IPS-18a (cell line): ENCODE data around the gene ADAMTS1.
"Not testable (repeated sequence)": the region's sequence is repeated elsewhere in the genome, so short reads cannot be mapped to it uniquely, and the experiment has no call there.

Source experiments
- H3K27ac ChIP-seq: one replicate; pipeline ENCODE4 v1.5.1; 2013; ENCODE audit warnings: low read length
- H3K27me3 ChIP-seq: one replicate; pipeline ENCODE4 v1.6.1; 2013; ENCODE audit warnings: mild to moderate bottlenecking, low read length; ENCODE audit not compliant: control insufficient read depth, insufficient read depth
- H3K36me3 ChIP-seq: one replicate; pipeline ENCODE4 v1.6.1; 2013; ENCODE audit warnings: low read depth, low read length; ENCODE audit not compliant: control insufficient read depth
- H3K4me1 ChIP-seq: one replicate; pipeline ENCODE4 v1.6.1; 2013; ENCODE audit warnings: low read depth, low read length; ENCODE audit not compliant: control insufficient read depth
- H3K4me3 ChIP-seq: one replicate; pipeline ENCODE4 v1.5.1; 2013; ENCODE audit warnings: low read length
- H3K9ac ChIP-seq: one replicate; pipeline ENCODE4 v1.6.1; 2013; ENCODE audit warnings: mild to moderate bottlenecking, low read length, moderate library complexity
- H3K9me3 ChIP-seq: one replicate; pipeline ENCODE4 v1.6.1; 2013; ENCODE audit warnings: low read depth, low read length; ENCODE audit not compliant: control insufficient read depth

ADAMTS1 gene

DNA sequence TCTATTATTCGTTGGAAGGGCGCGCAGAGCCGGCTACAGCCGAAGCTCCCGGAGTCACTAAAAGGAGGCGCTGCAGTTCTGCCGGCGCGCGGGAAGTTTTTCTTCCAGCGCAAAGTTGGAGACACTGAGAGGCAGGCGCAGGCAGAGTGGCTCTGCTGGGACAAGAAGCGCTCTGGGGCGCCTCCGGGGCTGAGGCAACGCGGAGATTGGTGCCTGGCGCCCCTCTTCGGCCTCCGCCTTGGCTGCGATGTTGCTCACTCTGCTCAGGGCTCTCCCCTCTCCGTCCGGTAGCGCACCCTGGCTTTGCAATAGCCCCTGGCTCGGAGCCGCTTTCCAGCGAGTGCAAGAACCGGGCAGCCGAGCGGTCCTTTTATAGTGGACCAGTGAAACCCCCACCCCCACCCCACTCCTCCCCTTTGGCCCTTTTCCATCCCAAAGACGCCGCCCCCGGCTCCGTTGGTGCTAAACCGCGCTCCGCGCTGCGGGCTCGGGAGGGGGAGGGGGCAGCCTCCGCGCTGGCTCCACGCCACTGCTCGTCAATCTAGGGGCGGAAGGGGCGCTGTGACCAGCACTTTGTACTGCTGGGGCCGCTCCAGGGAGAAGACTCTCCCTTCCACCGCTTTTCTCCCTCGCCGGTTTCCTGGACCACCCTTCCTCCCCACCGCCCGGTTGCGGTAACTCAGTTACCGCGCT lies at the start of gene ADAMTS1:
TSS of gene ADAMTS1 (minus strand) at position 344 of the 693 bp plus-strand sequence. CDS start 455 bp downstream, outside the sequence.
- H3K27ac ChIP-seq = no peak within 1 kb of the TSS
- H3K9me3 ChIP-seq = no peaks in the 10 kb centered on the region
- H3K4me1 ChIP-seq = peaks cover 12% of the 10 kb centered on the region
- peak within 1 kb of the TSS; percentile 81 for H3K9ac ChIP-seq
- peak within 1 kb of the TSS; percentile 87 for H3K4me3 ChIP-seq
- H3K36me3 ChIP-seq = peaks cover 21% of the 10 kb centered on the region
- peaks cover 22% of the 10 kb centered on the region for H3K27me3 ChIP-seq

DNA sequence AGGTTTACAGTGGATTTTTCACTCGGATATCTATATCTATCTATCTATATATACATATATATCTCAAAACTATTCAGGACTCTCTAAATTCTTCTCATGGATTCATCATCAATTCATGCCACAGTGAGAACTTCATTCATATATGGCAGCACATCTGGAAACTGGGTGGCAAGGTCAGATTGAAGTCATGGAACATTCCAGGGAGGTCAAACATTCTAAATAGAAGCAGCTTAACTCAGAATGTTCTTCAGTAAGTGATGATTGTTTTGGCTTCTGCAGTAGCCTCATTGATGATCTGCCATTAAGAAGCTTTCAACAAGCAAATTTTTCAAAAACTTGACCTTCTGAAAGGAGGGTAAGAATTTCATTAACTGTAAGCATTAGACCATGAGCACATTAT lies 46.9 kb upstream of the ADAMTS1 start:
- Histone ChIP-seq H3K4me1 (no peaks in the 10 kb centered on the region), H3K27me3 (no peaks in the 10 kb centered on the region), H3K9me3 (no peaks in the 10 kb centered on the region), H3K27ac (no peak overlapping the region), H3K36me3 (no peaks in the 10 kb centered on the region), H3K4me3 (no peak overlapping the region), H3K9ac (no peak overlapping the region)

DNA sequence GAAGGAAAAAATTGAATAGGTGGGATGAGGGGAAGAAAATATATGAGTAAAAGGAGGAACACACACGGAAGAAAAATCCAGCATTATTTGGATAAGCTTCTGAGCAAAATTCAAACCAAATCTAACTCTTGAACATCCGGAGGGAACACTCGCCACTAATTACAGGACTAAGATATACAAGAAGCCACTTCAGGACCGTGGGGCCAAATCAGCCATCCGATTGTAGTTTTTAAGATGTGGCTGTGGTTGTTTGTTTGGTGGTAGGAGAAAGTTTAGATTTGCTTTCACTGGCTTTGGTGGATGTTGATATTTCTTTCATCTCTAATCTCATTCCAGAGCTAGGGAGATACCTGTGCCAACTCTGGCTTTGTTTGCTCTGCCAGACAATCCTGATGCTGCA lies 43.7 kb upstream of the ADAMTS1 start:
- Histone ChIP-seq H3K36me3 (no peaks in the 10 kb centered on the region), H3K9ac (no peak overlapping the region), H3K27me3 (no peaks in the 10 kb centered on the region), H3K9me3 (no peaks in the 10 kb centered on the region), H3K27ac (no peak overlapping the region), H3K4me3 (no peak overlapping the region), H3K4me1 (no peaks in the 10 kb centered on the region)

DNA sequence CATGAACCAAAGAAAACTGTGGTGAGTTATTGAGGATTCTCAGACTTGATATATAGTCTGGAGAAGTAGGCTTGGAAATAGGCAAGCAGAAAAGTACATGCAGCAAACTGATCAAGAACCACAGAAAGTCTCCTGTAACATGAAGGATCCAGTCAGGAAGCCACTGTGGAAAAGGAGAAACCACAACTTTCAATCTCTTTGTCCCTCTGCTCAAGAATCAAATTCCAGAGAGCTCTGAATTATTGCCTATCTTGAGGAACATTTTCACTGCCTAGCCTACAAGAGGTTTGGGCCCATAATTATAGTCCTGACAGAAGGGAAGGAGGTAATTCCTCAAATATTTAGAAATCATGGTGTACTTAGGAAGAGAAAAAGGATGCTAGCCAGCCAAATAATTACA lies 43.0 kb upstream of the ADAMTS1 start:
- no peaks in the 10 kb centered on the region for H3K36me3 ChIP-seq
- H3K9me3 ChIP-seq = no peaks in the 10 kb centered on the region
- no peak overlapping the region for H3K27ac ChIP-seq
- no peak overlapping the region for H3K4me3 ChIP-seq
- no peak overlapping the region for H3K9ac ChIP-seq
- H3K27me3 ChIP-seq = no peaks in the 10 kb centered on the region
- no peaks in the 10 kb centered on the region for H3K4me1 ChIP-seq

DNA sequence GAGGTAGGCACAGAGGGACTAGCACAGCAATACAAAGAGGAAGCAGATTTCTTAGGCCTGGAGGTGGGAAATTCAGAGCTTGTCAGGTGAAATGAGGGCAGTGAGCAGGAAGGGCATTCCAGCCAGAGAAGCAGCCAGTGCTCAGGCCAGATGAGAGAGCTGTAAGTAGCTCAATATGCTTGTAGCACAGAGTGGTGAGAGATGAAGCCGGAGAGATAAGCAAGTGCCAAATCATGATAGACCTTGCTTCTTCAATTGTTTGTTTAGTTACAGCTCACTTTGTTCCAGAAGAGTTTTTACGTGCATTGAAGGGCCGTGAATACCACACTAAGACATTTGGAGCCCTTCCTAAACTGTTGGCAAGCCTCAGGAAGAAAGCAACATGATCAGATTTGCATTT lies 42.0 kb upstream of the ADAMTS1 start:
- H3K27ac ChIP-seq = no peak overlapping the region
- H3K9ac ChIP-seq = no peak overlapping the region
- no peaks in the 10 kb centered on the region for H3K9me3 ChIP-seq
- no peak overlapping the region for H3K4me3 ChIP-seq
- H3K36me3 ChIP-seq = no peaks in the 10 kb centered on the region
- H3K4me1 ChIP-seq = no peaks in the 10 kb centered on the region
- H3K27me3 ChIP-seq = no peaks in the 10 kb centered on the region

DNA sequence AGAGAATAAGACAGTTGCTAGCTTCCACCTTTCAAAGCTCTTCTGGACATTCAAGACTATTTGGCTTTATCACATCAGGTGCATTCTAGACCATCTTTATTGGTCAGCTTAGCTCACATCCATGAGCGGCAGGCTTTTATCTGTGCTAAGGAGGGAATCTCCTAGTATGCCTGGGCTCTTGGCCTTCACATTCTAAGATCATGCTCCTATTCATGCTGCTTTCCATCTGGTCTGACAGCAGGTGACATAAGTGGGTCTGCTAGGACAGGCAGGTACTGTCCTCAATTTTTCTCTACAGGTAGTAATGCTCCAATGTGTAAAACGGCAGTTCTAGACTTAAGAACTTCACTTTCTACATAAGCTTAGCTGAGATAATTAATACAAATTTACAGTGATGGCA lies 39.2 kb upstream of the ADAMTS1 start:
- no peak overlapping the region for H3K4me3 ChIP-seq
- no peaks in the 10 kb centered on the region for H3K27me3 ChIP-seq
- no peak overlapping the region for H3K27ac ChIP-seq
- no peaks in the 10 kb centered on the region for H3K36me3 ChIP-seq
- no peaks in the 10 kb centered on the region for H3K9me3 ChIP-seq
- no peaks in the 10 kb centered on the region for H3K4me1 ChIP-seq
- H3K9ac ChIP-seq = no peak overlapping the region

DNA sequence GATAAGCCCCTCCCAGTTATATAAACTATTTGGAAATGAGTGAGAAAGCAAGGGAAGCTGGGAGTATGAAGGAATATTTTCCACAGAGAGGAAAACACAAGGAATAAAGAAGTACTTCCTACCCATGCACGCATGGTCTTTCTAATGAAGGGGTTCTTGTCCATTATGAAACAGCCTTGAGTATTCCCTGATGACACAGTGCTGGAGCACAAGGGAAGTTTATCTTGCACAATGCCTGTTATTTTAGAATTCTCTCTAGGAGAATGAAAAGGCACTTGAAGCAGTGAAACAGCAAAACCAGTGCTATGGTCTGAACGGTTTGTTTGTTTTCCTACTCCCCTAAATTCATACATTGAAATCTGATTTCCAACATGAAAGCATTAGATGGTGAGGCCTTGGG lies 38.6 kb upstream of the ADAMTS1 start:
- Histone ChIP-seq H3K36me3 (no peaks in the 10 kb centered on the region), H3K4me3 (no peak overlapping the region), H3K27me3 (no peaks in the 10 kb centered on the region), H3K9me3 (no peaks in the 10 kb centered on the region), H3K9ac (no peak overlapping the region), H3K4me1 (no peaks in the 10 kb centered on the region), H3K27ac (no peak overlapping the region)

DNA sequence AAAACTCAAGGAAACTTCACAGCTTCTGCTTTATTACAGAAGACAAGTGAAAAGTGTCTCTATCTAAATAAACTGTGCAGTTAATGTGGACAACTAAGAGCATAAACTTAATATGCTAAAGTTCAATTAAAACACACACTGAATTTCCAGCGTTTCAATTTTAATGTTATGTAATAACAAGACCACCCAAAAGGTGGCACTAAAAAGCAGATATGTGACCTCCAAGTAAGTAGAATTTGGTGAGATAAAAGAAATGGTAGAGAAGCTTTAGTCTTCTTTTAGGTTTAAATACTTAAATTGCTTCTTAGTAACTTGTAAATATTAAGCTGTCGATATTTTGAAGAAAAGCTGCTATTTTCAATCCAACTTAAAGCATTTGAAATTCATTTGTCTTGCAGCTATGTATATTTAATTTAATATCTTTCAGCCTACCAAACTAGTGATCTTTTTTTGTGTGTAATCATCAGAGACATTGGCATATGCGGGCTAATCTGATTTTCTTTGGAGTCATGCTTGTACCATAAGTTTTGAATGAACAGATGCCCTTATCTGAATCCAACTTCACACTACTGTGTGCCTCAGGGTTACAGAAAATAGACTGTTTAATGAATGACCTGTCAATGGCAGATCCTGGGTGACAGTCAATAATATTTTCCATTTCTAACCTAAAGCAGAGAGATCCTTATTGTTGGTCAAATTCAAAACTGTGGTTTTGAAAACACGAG lies 36.5 kb upstream of the ADAMTS1 start:
- no peak overlapping the region for H3K27ac ChIP-seq
- H3K27me3 ChIP-seq = no peaks in the 10 kb centered on the region
- H3K36me3 ChIP-seq = no peaks in the 10 kb centered on the region
- H3K4me3 ChIP-seq = no peak overlapping the region
- H3K4me1 ChIP-seq = no peaks in the 10 kb centered on the region
- no peak overlapping the region for H3K9ac ChIP-seq
- H3K9me3 ChIP-seq = no peaks in the 10 kb centered on the region

DNA sequence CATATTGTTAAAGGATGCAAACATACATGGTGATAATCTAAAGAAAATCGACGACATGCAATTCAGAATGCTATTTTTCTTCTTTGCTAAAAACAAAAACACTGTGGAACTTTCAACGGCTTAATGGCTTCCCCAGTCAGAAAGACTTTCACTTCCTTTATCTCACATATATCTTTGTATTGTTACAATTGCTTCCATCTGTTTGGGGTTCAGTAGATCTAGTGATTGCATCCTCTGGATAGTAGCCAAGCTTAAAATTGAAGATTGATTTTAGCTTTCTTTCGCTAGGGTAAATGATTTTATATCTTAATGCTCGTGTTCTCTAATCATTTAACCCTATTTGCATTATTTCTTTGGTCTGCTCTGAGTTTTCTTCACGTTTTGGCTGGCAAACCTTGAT lies 31.8 kb upstream of the ADAMTS1 start:
- no peak overlapping the region for H3K27ac ChIP-seq
- no peaks in the 10 kb centered on the region for H3K4me1 ChIP-seq
- H3K27me3 ChIP-seq = no peaks in the 10 kb centered on the region
- no peak overlapping the region for H3K4me3 ChIP-seq
- H3K9ac ChIP-seq = no peak overlapping the region
- no peaks in the 10 kb centered on the region for H3K9me3 ChIP-seq
- no peaks in the 10 kb centered on the region for H3K36me3 ChIP-seq

DNA sequence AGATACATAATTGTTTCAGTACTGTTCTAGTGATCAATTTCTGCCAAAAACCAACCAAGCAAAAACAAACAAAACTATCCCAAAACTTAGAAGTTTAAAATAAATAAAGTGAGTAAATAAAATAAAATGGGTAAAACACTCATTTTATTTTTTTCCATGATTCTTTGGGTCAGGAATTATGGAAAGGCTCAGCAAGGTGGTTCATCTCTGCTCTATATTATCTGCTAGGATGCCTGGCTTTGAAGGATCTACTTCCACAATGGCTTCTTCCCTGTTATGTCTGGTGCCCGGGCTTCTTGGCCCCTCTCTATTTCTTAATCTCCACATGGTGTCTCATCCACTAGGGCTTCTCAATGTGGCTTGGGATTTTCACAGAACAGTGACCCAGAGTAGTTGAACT lies 29.1 kb upstream of the ADAMTS1 start:
- Histone ChIP-seq H3K4me3 (no peak overlapping the region), H3K9ac (no peak overlapping the region), H3K36me3 (no peaks in the 10 kb centered on the region), H3K27me3 (no peaks in the 10 kb centered on the region), H3K9me3 (no peaks in the 10 kb centered on the region), H3K27ac (no peak overlapping the region), H3K4me1 (no peaks in the 10 kb centered on the region)

DNA sequence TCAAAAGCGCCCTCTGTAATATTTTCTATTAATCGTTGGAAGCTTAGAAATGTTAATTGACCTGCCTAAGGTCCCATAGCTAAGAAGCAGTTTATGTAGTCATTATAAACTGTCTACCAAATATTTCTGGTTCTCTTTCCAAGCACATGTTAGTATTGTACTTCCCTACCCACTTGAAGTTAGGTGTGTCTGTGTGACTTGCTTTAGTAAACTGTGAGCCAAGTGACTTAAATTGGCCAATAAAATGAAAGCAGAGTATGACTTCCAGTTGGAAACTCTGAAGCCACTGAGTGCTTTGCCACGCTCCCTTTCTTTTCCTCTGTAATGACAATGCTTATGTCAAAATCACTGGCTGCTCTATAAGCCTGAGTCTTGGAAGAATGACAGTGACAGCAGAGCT lies 20.6 kb upstream of the ADAMTS1 start:
- H3K27ac ChIP-seq = no peak overlapping the region

DNA sequence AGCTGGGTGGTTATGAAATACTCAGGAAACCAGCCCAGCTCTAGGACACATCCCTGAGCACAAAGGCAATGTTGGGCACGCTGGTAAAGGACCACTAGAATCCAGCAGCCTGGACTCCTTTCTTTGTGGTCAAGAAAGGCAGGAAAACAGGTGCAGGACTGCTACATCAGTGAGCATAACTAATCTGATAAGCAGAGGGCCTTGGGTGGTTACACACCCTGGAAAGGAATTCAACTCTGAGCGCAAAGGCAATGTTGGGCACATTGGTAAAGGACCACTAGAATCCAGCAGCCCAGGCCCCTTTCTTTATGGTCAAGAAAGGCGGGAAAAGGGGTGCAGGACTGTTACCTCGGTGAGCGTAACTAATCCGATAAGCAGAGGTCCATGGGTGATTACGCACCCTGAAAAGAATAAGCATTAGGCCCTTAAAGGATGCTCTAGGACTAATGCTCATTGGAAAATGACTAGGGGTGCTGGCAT lies 11.7 kb upstream of the ADAMTS1 start:
- peaks cover 15% of the 10 kb centered on the region for H3K4me1 ChIP-seq

More for the DNA sequence above, 20.6 kb upstream of the ADAMTS1 start:
- Histone ChIP-seq H3K4me3 (no peak overlapping the region), H3K4me1 (no peaks in the 10 kb centered on the region), H3K9me3 (no peaks in the 10 kb centered on the region), H3K27me3 (no peaks in the 10 kb centered on the region), H3K9ac (no peak overlapping the region), H3K36me3 (no peaks in the 10 kb centered on the region)

More for the DNA sequence above, 11.7 kb upstream of the ADAMTS1 start:
- H3K36me3 ChIP-seq, H3K27me3 ChIP-seq, H3K4me3 ChIP-seq, H3K9me3 ChIP-seq, H3K9ac ChIP-seq, H3K27ac ChIP-seq: not testable (repeated sequence)
